ENCODE data around the gene CYP1A2. TPM values are rescaled to one million over a fixed set of nuclear protein-coding genes. Genes with fewer than 3 reads are reported as not detected.

Gene CYP1A2
- polyA plus RNA-seq, 1 of the 3 experiments (the other 2 are of a cell fraction) = not detected

GRCh38 chr15:74750751-74751150 is 2.1 kb downstream of the CYP1A2 start:
- no peak for TF ChIP-seq MAX (IDR thresholded peaks at IDR 0.05; ENCODE audit: low read depth)
- Histone ChIP-seq H3K4me2 (no peak overlapping the region), H3K9me3 (no peaks in the 10 kb centered on the region), H2AFZ (ENCODE audit: low read depth) (no peak overlapping the region), H3K27ac (ENCODE audit: low read depth in 2 of 2, low read length in 1 of 2) (no peak overlapping the region), H3K9me2 (no peaks in the 10 kb centered on the region), H3F3A (replicated peaks; ENCODE audit: insufficient read depth) (peaks cover 10% of the 10 kb centered on the region), H3K79me2 (ENCODE audit: insufficient read depth) (no peaks in the 10 kb centered on the region), H3K9ac (no peak overlapping the region), H3K4me3 (ENCODE audit: low read depth in 2 of 2, low read length in 1 of 2) (no peak overlapping the region), H3K36me3 (replicated peaks in 1 of 2; ENCODE audit: control insufficient read depth in 1 of 2, insufficient read depth in 2 of 2, low read length in 1 of 2) (no peaks in the 10 kb centered on the region), H3K4me1 (ENCODE audit: control insufficient read depth in 1 of 2, insufficient read depth in 2 of 2, low read depth in 1 of 2, low read length in 1 of 2) (no peaks in the 10 kb centered on the region), H4K20me1 (ENCODE audit: insufficient read depth) (no peaks in the 10 kb centered on the region), H3K27me3 (ENCODE audit: insufficient read depth) (no peaks in the 10 kb centered on the region)
- CTCF ChIA-PET = interaction anchor here (1.3 to 3.3 kb wide), 4 partner anchors 19 to 127 kb away, joined by 3 to 24 read pairs (median 4); partner anchors contain the start of gene CSK
- no peak for DNase-seq
- POLR2A ChIA-PET = interaction anchor here (0.6 to 0.7 kb wide), 2 partner anchors 110 to 119 kb away, joined by 3 to 5 read pairs; no protein-coding TSS in a partner anchor
- WGBS (ENCODE audit: low lambda C conversion rate) = 35% methylated on average over 2 of the region's 2 CpGs

GRCh38 chr15:74752011-74752410 is 3.4 kb downstream of the CYP1A2 start:
- H3K27ac ChIP-seq (ENCODE audit: low read depth in 2 of 2, low read length in 1 of 2) = no peak overlapping the region
- H2AFZ ChIP-seq (ENCODE audit: low read depth) = no peak overlapping the region
- H3K36me3 ChIP-seq (replicated peaks in 1 of 2; ENCODE audit: control insufficient read depth in 1 of 2, insufficient read depth in 2 of 2, low read length in 1 of 2) = no peaks in the 10 kb centered on the region
- no peaks in the 10 kb centered on the region for H3K4me1 ChIP-seq (ENCODE audit: control insufficient read depth in 1 of 2, insufficient read depth in 2 of 2, low read depth in 1 of 2, low read length in 1 of 2)
- H3K27me3 ChIP-seq (ENCODE audit: insufficient read depth) = no peaks in the 10 kb centered on the region
- CTCF ChIA-PET = interaction anchor here (1.0 to 4.8 kb wide), 3 partner anchors 17 to 117 kb away, joined by 3 to 30 read pairs (median 3); no protein-coding TSS in a partner anchor
- no peaks in the 10 kb centered on the region for H3K9me2 ChIP-seq
- no peak for DNase-seq
- H3K79me2 ChIP-seq (ENCODE audit: insufficient read depth) = no peaks in the 10 kb centered on the region
- no peaks in the 10 kb centered on the region for H4K20me1 ChIP-seq (ENCODE audit: insufficient read depth)
- H3K4me3 ChIP-seq (ENCODE audit: low read depth in 2 of 2, low read length in 1 of 2) = no peak overlapping the region
- H3K4me2 ChIP-seq = no peak overlapping the region
- WGBS (ENCODE audit: low lambda C conversion rate) = 74% methylated on average over 8 of the region's 8 CpGs
- no peaks in the 10 kb centered on the region for H3K9me3 ChIP-seq
- peaks cover 10% of the 10 kb centered on the region for H3F3A ChIP-seq (replicated peaks; ENCODE audit: insufficient read depth)
- POLR2A ChIA-PET = no interaction called here
- H3K9ac ChIP-seq = no peak overlapping the region
- TF ChIP-seq USF2 (IDR thresholded peaks at IDR 0.05; ENCODE audit: borderline replicate concordance, low read depth, low read length) (no peak), CHD2 (IDR thresholded peaks at IDR 0.05; ENCODE audit: low read length, partially characterized antibody) (no peak), ZBTB33 (IDR thresholded peaks at IDR 0.05; ENCODE audit: borderline replicate concordance, low read depth) (no peak), MXI1 (IDR thresholded peaks at IDR 0.05; ENCODE audit: low read depth, low read length) (no peak), PBX3 (IDR thresholded peaks at IDR 0.05) (no peak), MEF2A (IDR thresholded peaks at IDR 0.05; ENCODE audit: borderline replicate concordance, low read depth) (no peak), RFX5 (IDR thresholded peaks at IDR 0.05; ENCODE audit: low read length) (no peak), FOXJ3 (CRISPR knock-in tag; IDR thresholded peaks at IDR 0.05) (no peak), TEAD4 (IDR thresholded peaks at IDR 0.05; ENCODE audit: borderline replicate concordance, insufficient read depth) (no peak), RCOR1 (IDR thresholded peaks at IDR 0.05; ENCODE audit: low read length) (no peak), JUND (IDR thresholded peaks at IDR 0.05) (no peak), SIN3A (IDR thresholded peaks at IDR 0.05; ENCODE audit: borderline replicate concordance, low read depth, low read length) (no peak), REST (IDR thresholded peaks at IDR 0.05; ENCODE audit: low read depth, low read length) (no peak), NRF1 (IDR thresholded peaks at IDR 0.05; ENCODE audit: low read depth, low read length) (no peak), RXRA (IDR thresholded peaks at IDR 0.05; ENCODE audit: borderline replicate concordance, low read depth) (no peak)

Data from SK-N-SH (cell line).